ENCODE measurements around the gene KCNQ5. TPM values are rescaled to one million over a fixed set of nuclear protein-coding genes. Genes with fewer than 3 reads are reported as not detected.
"Not testable (repeated sequence)": the region's sequence is repeated elsewhere in the genome, so short reads cannot be mapped to it uniquely, and the experiment has no call there.

The KCNQ5 gene
- total RNA-seq, 1 donor from 2014 or later = 0.11 TPM

DNA sequence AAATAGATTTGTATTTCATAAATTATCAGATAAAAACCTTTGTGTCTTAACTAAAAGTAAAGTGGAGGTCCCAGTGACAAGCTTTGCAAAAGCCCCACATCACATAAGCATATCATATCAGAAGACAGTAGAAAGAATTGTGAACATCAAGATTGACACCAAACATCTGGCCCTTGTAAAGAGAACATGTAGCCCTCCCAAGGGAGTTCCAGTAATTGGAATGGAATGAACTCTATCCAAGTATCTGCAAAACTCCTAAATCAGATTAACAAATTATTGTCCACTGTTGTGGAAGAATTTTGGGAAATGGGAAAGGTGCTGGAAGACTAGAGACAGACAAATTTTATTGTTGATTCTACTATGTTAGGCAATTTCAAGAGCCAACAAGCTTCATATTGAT is 268.8 kb downstream of the KCNQ5 start:
- intact Hi-C loops (cut with micrococcal nuclease) = no loop called here
- H3K27me3 ChIP-seq (ENCODE audit: low read depth) = no peaks in the 10 kb centered on the region
- no peaks in the 10 kb centered on the region for H3K36me3 ChIP-seq
- no peak overlapping the region for H3K4me3 ChIP-seq
- no peaks in the 10 kb centered on the region for H3K4me1 ChIP-seq
- no peak for DNase-seq
- H3K27ac ChIP-seq (replicated peaks) = no peak overlapping the region
- H3K9me3 ChIP-seq (replicated peaks) = peaks cover 21% of the 10 kb centered on the region
- TF ChIP-seq CTCF (IDR thresholded peaks at IDR 0.05; ENCODE audit: borderline replicate concordance) = no peak

- Histone ChIP-seq H3K27ac (replicated peaks) (no peak overlapping the region), H3K9me3 (replicated peaks) (peaks cover 8% of the 10 kb centered on the region), H3K4me1 (no peaks in the 10 kb centered on the region), H3K36me3 (no peaks in the 10 kb centered on the region), H3K4me3 (no peak overlapping the region), H3K27me3 (ENCODE audit: low read depth) (no peaks in the 10 kb centered on the region)
- intact Hi-C loops (cut with micrococcal nuclease) = no loop called here
- no peak for TF ChIP-seq CTCF (IDR thresholded peaks at IDR 0.05; ENCODE audit: borderline replicate concordance)
- no peak for DNase-seq
These were observed 271.0 kb downstream of the KCNQ5 start for GRCh38 chr6:72892901-72893300.

GRCh38 chr6:72894091-72894490 is 272.2 kb downstream of the KCNQ5 start:
- H3K36me3 ChIP-seq = no peaks in the 10 kb centered on the region
- DNase-seq = no peak
- no peaks in the 10 kb centered on the region for H3K27me3 ChIP-seq (ENCODE audit: low read depth)
- TF ChIP-seq CTCF (IDR thresholded peaks at IDR 0.05; ENCODE audit: borderline replicate concordance) = no peak
- intact Hi-C loops (cut with micrococcal nuclease) = no loop called here
- no peak overlapping the region for H3K27ac ChIP-seq (replicated peaks)
- no peaks in the 10 kb centered on the region for H3K4me1 ChIP-seq
- peaks cover 20% of the 10 kb centered on the region for H3K9me3 ChIP-seq (replicated peaks)
- H3K4me3 ChIP-seq = no peak overlapping the region

DNA sequence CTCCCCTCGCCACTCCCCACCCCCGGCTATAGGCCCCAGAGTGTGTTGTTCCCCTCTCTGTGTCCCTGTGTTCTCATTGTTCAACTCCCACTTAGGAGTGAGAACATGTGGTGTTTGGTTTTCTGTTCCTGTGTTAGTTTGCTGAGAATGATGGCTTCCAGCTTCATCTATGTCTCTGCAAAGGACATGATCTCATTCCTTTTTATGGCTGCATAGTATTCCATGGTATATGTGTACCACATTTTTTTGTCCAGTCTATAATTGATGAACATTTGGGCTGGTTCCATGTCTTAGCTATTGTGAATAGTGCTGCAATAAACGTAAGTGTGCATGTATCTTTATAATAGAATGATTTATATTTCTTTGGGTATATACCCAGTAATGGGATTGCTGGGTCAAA is 276.4 kb downstream of the KCNQ5 start:
- peaks cover 27% of the 10 kb centered on the region for H3K9me3 ChIP-seq (replicated peaks)
- intact Hi-C loops (cut with micrococcal nuclease) = not testable (repeated sequence)

GRCh38 chr6:72905705-72906478 is 284.0 kb downstream of the KCNQ5 start:
- no peaks in the 10 kb centered on the region for H3K27me3 ChIP-seq (ENCODE audit: low read depth)
- no peak overlapping the region for H3K4me3 ChIP-seq
- TF ChIP-seq CTCF (IDR thresholded peaks at IDR 0.05; ENCODE audit: borderline replicate concordance) = no peak
- H3K9me3 ChIP-seq (replicated peaks) = no peaks in the 10 kb centered on the region
- H3K27ac ChIP-seq (replicated peaks) = no peak overlapping the region
- no peaks in the 10 kb centered on the region for H3K36me3 ChIP-seq
- no peak for DNase-seq
- no peaks in the 10 kb centered on the region for H3K4me1 ChIP-seq
- intact Hi-C loops (cut with micrococcal nuclease) = no loop called here

More for the DNA sequence above, 276.4 kb downstream of the KCNQ5 start:
- H3K4me1 ChIP-seq; H3K36me3 ChIP-seq; H3K27ac ChIP-seq (replicated peaks); H3K4me3 ChIP-seq; H3K27me3 ChIP-seq (ENCODE audit: low read depth); DNase-seq: not testable (repeated sequence)

- H3K9me3 ChIP-seq (replicated peaks) = no peaks in the 10 kb centered on the region
- no peak overlapping the region for H3K4me3 ChIP-seq
- no peaks in the 10 kb centered on the region for H3K36me3 ChIP-seq
- no peak for TF ChIP-seq CTCF (IDR thresholded peaks at IDR 0.05; ENCODE audit: borderline replicate concordance)
- no peaks in the 10 kb centered on the region for H3K27me3 ChIP-seq (ENCODE audit: low read depth)
- H3K4me1 ChIP-seq = no peaks in the 10 kb centered on the region
- DNase-seq = no peak
- intact Hi-C loops (cut with micrococcal nuclease) = no loop called here
- no peak overlapping the region for H3K27ac ChIP-seq (replicated peaks)
These were observed 289.7 kb downstream of the KCNQ5 start for GRCh38 chr6:72911463-72912155.
